ENCODE data around the gene SFT2D2. TPM values are rescaled to one million over a fixed set of nuclear protein-coding genes. Genes with fewer than 3 reads are reported as not detected.
A peak's percentile ranks its signal among the peaks of the same experiment; 100 is the strongest.

SFT2D2 gene
- polyA plus RNA-seq, 1 experiment, result 19.2 TPM

DNA sequence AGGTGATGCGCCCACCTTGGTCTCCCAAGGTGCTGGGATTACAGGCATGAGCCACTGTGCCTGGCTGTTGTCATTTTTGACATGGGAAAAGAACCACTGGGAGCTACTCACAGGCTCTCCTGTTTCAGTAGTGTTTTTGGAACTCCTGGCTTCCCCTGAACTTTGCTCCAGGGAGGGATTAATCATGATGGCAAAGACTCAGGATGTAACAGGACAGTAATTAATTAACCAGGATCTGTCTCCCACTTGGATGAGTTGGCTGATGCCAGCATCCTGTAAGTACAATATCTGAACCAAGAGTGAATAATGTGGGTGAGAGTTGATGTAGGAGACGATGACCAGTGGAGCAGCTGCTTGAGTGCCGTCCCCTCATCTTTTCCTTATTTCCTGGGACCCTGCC is 4.9 kb downstream of the SFT2D2 start:
- ChIA-PET CTCF (interaction anchor here (0.7 to 1.7 kb wide), 2 partner anchors 91 to 112 kb away, joined by 3 to 4 read pairs; no protein-coding TSS in a partner anchor), POLR2A (no interaction called here)
- Histone ChIP-seq H3K4me3 (ENCODE audit: low read depth, low read length) (no peak overlapping the region), H3K36me3 (ENCODE audit: control insufficient read depth, insufficient read depth, low read length) (peaks cover 15% of the 10 kb centered on the region), H3K27me3 (ENCODE audit: control insufficient read depth, insufficient read depth, low read length) (no peaks in the 10 kb centered on the region)
- no peak for DNase-seq (ENCODE audit: low read depth)
- TF ChIP-seq, protein P1, sequence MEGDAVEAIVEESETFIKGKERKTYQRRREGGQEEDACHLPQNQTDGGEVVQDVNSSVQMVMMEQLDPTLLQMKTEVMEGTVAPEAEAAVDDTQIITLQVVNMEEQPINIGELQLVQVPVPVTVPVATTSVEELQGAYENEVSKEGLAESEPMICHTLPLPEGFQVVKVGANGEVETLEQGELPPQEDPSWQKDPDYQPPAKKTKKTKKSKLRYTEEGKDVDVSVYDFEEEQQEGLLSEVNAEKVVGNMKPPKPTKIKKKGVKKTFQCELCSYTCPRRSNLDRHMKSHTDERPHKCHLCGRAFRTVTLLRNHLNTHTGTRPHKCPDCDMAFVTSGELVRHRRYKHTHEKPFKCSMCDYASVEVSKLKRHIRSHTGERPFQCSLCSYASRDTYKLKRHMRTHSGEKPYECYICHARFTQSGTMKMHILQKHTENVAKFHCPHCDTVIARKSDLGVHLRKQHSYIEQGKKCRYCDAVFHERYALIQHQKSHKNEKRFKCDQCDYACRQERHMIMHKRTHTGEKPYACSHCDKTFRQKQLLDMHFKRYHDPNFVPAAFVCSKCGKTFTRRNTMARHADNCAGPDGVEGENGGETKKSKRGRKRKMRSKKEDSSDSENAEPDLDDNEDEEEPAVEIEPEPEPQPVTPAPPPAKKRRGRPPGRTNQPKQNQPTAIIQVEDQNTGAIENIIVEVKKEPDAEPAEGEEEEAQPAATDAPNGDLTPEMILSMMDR (IDR thresholded peaks at IDR 0.05; ENCODE audit: insufficient read depth, low read depth, low read length), result no peak

DNA sequence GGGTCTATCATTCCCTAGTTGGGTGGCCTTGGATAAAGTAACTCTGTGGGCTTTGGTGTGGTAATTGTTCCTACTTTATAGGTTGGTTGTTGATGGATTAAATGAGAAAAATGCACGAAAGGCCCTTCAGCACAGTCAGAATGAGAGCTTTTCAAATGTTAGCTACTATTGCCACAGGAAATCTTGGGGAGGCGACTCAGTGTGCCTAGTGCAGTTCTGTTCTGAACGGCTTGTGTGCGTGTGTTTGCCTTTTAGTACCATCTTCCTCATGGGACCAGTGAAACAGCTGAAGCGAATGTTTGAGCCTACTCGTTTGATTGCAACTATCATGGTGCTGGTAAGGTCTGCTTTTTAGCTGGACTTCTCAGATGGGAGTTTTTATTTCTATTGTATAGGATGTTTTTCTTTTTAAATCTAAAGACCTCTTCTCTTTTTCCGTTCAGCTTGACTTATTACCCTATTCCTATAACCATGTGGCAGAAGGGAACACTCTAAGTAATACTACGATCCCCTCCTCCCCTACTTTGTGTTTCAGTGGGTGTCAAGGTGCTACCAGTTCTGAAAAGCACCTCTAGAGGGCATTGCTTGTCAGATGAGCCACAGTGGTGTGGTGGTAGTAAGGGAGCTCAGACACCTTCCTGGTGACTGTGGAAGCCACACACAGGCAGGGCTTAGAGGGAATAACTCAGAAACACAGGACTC is 9.2 kb downstream of the SFT2D2 start:
- Histone ChIP-seq H3K27me3 (ENCODE audit: control insufficient read depth, insufficient read depth, low read length) (no peaks in the 10 kb centered on the region), H3K36me3 (ENCODE audit: control insufficient read depth, insufficient read depth, low read length) (peaks cover 22% of the 10 kb centered on the region), H3K4me3 (ENCODE audit: low read depth, low read length) (no peak overlapping the region)
- no peak for DNase-seq (ENCODE audit: low read depth)
- TF ChIP-seq, protein P1 (IDR thresholded peaks at IDR 0.05; ENCODE audit: insufficient read depth, low read depth, low read length), result peak; percentile 71
- ChIA-PET CTCF (interaction anchor here (0.6 to 3.3 kb wide), 22 partner anchors 8 to 286 kb away, joined by 3 to 12 read pairs (median 4); partner anchors contain the start of gene SFT2D2), POLR2A (no interaction called here)

DNA sequence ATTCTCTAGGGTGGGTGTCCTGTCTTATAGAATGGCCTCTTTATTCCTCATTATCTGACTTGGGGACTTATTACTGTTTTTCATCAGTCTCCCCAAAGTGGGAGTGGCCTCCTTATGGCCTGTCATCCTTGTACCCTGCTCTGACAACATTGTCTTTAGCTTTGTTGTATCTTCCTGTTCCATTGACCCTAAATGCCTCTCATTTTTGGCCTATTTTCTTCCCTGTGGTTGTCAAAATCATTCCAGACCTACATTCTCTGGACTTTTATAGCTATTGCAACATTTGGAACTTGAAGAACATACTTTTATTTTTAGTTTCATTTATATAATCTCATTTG is 9.7 kb downstream of the SFT2D2 start:
- peak; percentile 51 for DNase-seq (ENCODE audit: low read depth)
- Histone ChIP-seq H3K36me3 (ENCODE audit: control insufficient read depth, insufficient read depth, low read length) (peaks cover 20% of the 10 kb centered on the region), H3K27me3 (ENCODE audit: control insufficient read depth, insufficient read depth, low read length) (no peaks in the 10 kb centered on the region), H3K4me3 (ENCODE audit: low read depth, low read length) (no peak overlapping the region)
- CTCF ChIA-PET, result interaction anchor here (0.5 to 3.3 kb wide), 24 partner anchors 8 to 286 kb away, joined by 3 to 12 read pairs (median 4); partner anchors contain the start of gene SFT2D2
- TF ChIP-seq, protein P1 (IDR thresholded peaks at IDR 0.05; ENCODE audit: insufficient read depth, low read depth, low read length), result no peak
- POLR2A ChIA-PET, result no interaction called here

DNA sequence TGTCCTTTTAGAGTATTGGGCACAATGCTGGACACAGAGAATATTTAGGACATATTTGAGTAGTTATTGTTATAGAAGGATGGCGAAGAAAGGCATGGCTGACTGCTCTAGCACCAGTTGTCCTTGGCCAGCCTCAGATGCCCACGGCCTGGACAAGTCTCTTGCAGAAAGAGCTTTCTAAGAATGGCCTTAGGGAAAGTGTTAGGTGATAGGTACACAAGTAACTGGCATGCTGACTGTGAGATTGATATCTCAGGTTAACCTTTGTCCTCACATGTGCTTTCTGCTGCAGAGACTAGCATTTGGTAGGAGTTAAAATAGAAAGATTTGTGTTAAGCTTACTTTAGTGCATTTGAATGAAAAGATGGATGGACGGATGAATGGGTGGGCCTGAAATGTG is 10.1 kb downstream of the SFT2D2 start:
- H3K4me3 ChIP-seq (ENCODE audit: low read depth, low read length), result no peak overlapping the region
- peaks cover 20% of the 10 kb centered on the region for H3K36me3 ChIP-seq (ENCODE audit: control insufficient read depth, insufficient read depth, low read length)
- TF ChIP-seq, protein P1 (IDR thresholded peaks at IDR 0.05; ENCODE audit: insufficient read depth, low read depth, low read length), result no peak
- DNase-seq (ENCODE audit: low read depth), result no peak
- H3K27me3 ChIP-seq (ENCODE audit: control insufficient read depth, insufficient read depth, low read length), result no peaks in the 10 kb centered on the region
- POLR2A ChIA-PET, result no interaction called here
- CTCF ChIA-PET, result interaction anchor here (0.5 to 3.3 kb wide), 23 partner anchors 8 to 287 kb away, joined by 3 to 12 read pairs (median 4); partner anchors contain the start of gene SFT2D2

DNA sequence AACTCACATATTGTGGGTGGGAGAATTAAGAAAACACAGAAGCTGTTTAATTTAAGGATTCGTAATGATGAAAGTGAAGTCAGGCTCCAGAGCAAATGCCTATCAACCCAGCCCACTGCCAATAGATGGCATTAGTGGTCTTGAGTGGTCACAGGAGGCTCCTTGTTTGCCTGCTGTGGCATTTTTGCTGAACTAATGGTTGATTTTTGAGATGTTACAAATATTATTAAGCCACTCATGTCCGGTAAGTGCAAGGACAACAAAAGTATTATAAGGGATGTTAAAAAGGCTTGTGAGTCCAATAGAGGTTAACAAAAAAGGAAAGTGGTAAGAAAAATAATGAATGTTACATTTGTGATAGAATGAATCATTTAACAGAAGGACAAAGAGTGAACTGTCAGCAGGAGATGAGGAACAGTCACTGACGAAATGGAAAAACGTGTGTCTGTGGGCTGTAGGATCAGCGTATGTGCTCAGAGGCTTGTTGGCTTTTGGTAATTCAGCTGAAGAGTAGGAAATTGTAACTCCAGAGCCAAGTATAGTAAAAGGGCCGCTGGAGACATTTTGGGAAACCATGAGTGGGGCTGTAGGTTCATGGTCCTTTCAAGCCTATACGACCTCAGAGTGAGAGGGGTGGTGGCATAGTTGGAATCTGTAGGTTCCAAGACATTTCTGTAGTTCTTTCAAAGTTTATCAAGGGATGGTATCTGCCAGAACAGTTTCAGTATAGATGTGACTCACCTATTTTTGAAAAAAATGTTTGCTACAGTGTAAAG is 11.2 kb downstream of the SFT2D2 start:
- TF ChIP-seq, protein P1 (IDR thresholded peaks at IDR 0.05; ENCODE audit: insufficient read depth, low read depth, low read length), result no peak
- POLR2A ChIA-PET, result interaction anchor here (0.6 kb wide), 1 partner anchor 25 kb away, joined by 4 read pairs; no protein-coding TSS in a partner anchor

More for the DNA sequence above, 11.2 kb downstream of the SFT2D2 start:
- Histone ChIP-seq H3K27me3 (ENCODE audit: control insufficient read depth, insufficient read depth, low read length) (no peaks in the 10 kb centered on the region), H3K4me3 (ENCODE audit: low read depth, low read length) (no peak overlapping the region), H3K36me3 (ENCODE audit: control insufficient read depth, insufficient read depth, low read length) (peaks cover 18% of the 10 kb centered on the region)
- no peak for DNase-seq (ENCODE audit: low read depth)
- CTCF ChIA-PET, result interaction anchor here (1.1 to 3.3 kb wide), 3 partner anchors 11 to 155 kb away, joined by 3 to 11 read pairs (median 3); partner anchors contain the start of gene SFT2D2

Data from BJ (cell line).